T-helper 1 cell treated with Interleukin-12 subunit alpha and Interleukin-12 subunit beta and Interleukin-4 antibody, amounts not matched to agents 30 μg/mL and 1 μg/mL, for 36 hours (primary cell): ENCODE data around the gene KCTD4.

Source experiments
- H3K27ac Mint-ChIP-seq: one replicate; pipeline ENCODE4 v1.8.0; 2021; ENCODE audit warnings: mild to moderate bottlenecking, mixed read lengths
- H3K27me3 Mint-ChIP-seq: one replicate; pipeline ENCODE4 v1.8.0; 2021; ENCODE audit warnings: low read depth, mixed read lengths
- H3K36me3 Mint-ChIP-seq: one replicate; pipeline ENCODE4 v1.8.0; 2021; ENCODE audit warnings: low read depth, mixed read lengths
- H3K4me1 Mint-ChIP-seq: one replicate; pipeline ENCODE4 v1.8.0; 2021; ENCODE audit warnings: low read depth, mixed read lengths
- H3K4me3 Mint-ChIP-seq: one replicate; pipeline ENCODE4 v1.8.0; 2021; ENCODE audit warnings: mild to moderate bottlenecking, moderate library complexity, mixed read lengths
- H3K9me3 Mint-ChIP-seq: one replicate; pipeline ENCODE4 v1.8.0; 2021; ENCODE audit warnings: mixed read lengths

Gene KCTD4

GRCh38 chr13:45178349-45179162 lies 22.3 kb downstream of the KCTD4 start:
- Mint-ChIP-seq H3K4me1 (peaks cover 16% of the 10 kb centered on the region), H3K9me3 (no peaks in the 10 kb centered on the region), H3K4me3 (no peak overlapping the region), H3K36me3 (no peaks in the 10 kb centered on the region), H3K27ac (no peak overlapping the region), H3K27me3 (no peaks in the 10 kb centered on the region)

DNA sequence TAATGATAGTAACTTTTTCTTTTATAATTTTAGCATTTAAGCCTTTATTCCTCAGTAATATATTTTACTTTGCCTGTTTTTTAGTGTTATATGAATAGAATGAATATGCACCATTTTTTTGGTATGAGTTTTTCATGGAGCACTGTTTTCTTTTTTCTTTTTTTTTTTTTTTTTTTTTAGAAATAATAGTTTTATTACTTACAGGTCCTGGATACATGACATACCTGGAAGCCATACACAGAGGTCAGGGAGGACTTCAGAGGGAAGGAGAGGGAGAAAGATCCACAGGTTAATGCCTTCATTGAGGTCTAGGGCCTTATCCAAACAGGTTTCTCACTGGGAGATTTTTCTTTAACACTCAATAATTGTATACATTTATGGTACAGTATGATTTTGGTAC lies 26.4 kb downstream of the KCTD4 start:
- Mint-ChIP-seq H3K27me3 (no peaks in the 10 kb centered on the region), H3K27ac (no peak overlapping the region), H3K9me3 (no peaks in the 10 kb centered on the region), H3K36me3 (peaks cover 6% of the 10 kb centered on the region), H3K4me3 (no peak overlapping the region), H3K4me1 (peaks cover 11% of the 10 kb centered on the region)

DNA sequence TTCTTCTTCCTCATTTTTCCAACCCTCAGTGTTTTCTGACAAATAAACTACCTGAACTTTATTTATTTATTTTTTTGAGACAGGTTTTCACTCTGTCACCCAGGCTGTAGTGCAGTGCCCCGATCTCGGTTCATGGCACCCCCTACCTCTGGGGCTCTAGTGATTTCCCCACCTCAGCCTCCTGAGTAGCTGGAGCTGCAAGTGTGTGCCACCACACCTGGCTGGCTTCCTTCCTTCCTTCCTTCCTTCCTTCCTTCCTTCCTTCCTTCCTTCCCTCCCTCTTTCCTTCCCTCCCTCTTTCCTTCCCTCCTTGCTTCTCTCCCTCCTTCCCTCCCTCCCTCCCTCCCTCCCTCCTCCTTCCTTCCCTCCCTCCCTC lies 32.3 kb downstream of the KCTD4 start:
- Mint-ChIP-seq H3K36me3 (peaks cover 9% of the 10 kb centered on the region), H3K9me3 (no peaks in the 10 kb centered on the region), H3K4me3 (no peak overlapping the region), H3K27ac (no peak overlapping the region), H3K4me1 (peaks cover 2% of the 10 kb centered on the region), H3K27me3 (no peaks in the 10 kb centered on the region)

- Mint-ChIP-seq H3K27ac (no peak overlapping the region), H3K36me3 (peaks cover 8% of the 10 kb centered on the region), H3K4me3 (no peak overlapping the region), H3K27me3 (no peaks in the 10 kb centered on the region), H3K9me3 (no peaks in the 10 kb centered on the region), H3K4me1 (peaks cover 2% of the 10 kb centered on the region)
Observed at GRCh38 chr13:45167611-45168554, 33.0 kb downstream of the KCTD4 start.

DNA sequence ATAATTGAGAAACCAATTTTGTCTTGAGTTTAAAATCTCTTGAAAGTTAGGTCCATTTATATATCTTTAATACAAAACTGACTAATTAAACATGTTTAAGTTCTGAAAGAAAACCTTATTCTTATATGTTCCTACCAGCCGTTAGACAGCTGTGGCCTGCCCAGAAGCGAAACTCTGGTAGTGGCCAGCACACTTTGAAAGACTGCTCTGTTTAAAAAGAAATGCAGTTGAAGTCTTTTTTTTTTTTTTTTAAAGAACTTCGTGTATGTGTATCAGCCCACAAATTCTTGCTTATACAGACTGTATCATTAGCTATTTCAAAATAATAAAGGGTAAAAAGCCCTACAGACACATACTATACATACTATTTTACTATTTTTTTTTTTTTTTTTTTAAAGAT lies 34.0 kb downstream of the KCTD4 start:
- no peak overlapping the region for H3K4me3 Mint-ChIP-seq

GRCh38 chr13:45162821-45163220 lies 38.0 kb downstream of the KCTD4 start:
- Mint-ChIP-seq H3K4me3 (no peak overlapping the region), H3K4me1 (no peaks in the 10 kb centered on the region), H3K9me3 (peaks cover 8% of the 10 kb centered on the region), H3K27me3 (no peaks in the 10 kb centered on the region), H3K36me3 (peaks cover 18% of the 10 kb centered on the region), H3K27ac (no peak overlapping the region)

More for the DNA sequence above, 34.0 kb downstream of the KCTD4 start:
- H3K4me1 Mint-ChIP-seq: peaks cover 2% of the 10 kb centered on the region
- H3K9me3 Mint-ChIP-seq: no peaks in the 10 kb centered on the region
- H3K27me3 Mint-ChIP-seq: no peaks in the 10 kb centered on the region
- no peak overlapping the region for H3K27ac Mint-ChIP-seq
- peaks cover 8% of the 10 kb centered on the region for H3K36me3 Mint-ChIP-seq

DNA sequence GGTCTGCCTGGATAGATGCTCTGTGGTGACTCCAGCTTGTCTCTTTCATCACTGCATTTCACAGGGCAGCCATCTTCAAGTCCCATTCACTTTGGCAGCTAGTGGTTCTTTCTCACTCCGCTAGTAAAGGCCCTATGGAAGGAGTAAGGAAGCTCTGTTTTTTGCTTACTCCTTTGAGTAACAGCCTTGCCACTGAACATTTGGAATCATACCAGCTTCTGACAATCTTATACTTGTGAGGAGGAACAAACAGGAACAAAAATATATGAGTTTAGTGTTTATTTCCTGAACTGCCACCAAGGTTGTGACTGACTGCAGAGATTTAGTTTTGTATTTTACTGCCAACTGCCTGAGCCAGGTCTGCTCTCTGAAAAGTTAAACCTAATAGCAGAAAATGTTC lies 38.7 kb downstream of the KCTD4 start:
- H3K27me3 Mint-ChIP-seq: no peaks in the 10 kb centered on the region
- no peaks in the 10 kb centered on the region for H3K4me1 Mint-ChIP-seq
- no peak overlapping the region for H3K4me3 Mint-ChIP-seq
- no peak overlapping the region for H3K27ac Mint-ChIP-seq
- peaks cover 8% of the 10 kb centered on the region for H3K9me3 Mint-ChIP-seq
- peaks cover 20% of the 10 kb centered on the region for H3K36me3 Mint-ChIP-seq

GRCh38 chr13:45156565-45157361 lies 44.1 kb downstream of the KCTD4 start:
- H3K36me3 Mint-ChIP-seq: peaks cover 31% of the 10 kb centered on the region
- H3K4me3 Mint-ChIP-seq: no peak overlapping the region
- no peaks in the 10 kb centered on the region for H3K27me3 Mint-ChIP-seq
- H3K4me1 Mint-ChIP-seq: no peaks in the 10 kb centered on the region
- H3K27ac Mint-ChIP-seq: no peak overlapping the region
- peaks cover 8% of the 10 kb centered on the region for H3K9me3 Mint-ChIP-seq

DNA sequence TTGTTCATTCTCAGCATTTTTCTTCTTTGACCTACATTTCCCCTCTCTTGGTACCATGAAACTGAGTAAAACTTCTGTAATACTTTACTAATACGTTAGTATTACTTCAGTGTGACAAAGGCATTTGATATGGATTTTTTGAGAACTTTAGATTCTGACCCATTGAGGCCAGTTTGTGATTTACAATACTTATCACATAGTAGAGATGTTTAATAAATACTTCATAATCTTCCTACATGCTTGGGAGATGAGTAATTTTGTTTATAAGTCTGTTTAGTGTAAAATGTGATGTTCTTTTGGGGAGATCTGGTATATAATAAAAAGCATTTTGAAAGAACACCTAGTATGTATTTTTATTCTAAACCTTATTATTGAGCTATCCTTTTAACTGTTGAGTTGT lies 50.9 kb downstream of the KCTD4 start:
- H3K9me3 Mint-ChIP-seq: no peaks in the 10 kb centered on the region
- no peaks in the 10 kb centered on the region for H3K27me3 Mint-ChIP-seq
- no peak overlapping the region for H3K4me3 Mint-ChIP-seq
- no peak overlapping the region for H3K27ac Mint-ChIP-seq
- peaks cover 2% of the 10 kb centered on the region for H3K4me1 Mint-ChIP-seq
- H3K36me3 Mint-ChIP-seq: peaks cover 7% of the 10 kb centered on the region

DNA sequence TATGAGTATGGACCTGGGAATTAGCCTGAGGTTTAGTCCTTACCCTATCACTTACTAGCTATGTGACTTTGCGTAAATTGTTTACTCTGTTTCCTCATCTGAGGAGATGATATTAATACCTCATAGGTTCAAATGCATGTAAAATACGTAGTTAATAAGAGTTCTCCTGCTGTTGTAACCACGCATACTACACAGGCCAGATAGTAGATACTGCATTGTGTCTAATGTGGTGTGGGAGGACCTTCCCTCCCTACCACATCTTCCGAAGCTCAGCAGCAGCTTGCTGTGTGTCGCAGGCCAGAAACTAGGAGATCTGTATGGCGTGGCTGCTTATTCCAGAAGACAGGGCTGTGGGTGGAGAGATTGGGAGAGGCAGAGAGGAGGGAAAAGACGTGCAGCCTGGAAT lies 57.5 kb downstream of the KCTD4 start:
- peaks cover 3% of the 10 kb centered on the region for H3K36me3 Mint-ChIP-seq
- H3K4me1 Mint-ChIP-seq: peaks cover 2% of the 10 kb centered on the region
- H3K27ac Mint-ChIP-seq: no peak overlapping the region
- no peak overlapping the region for H3K4me3 Mint-ChIP-seq
- no peaks in the 10 kb centered on the region for H3K9me3 Mint-ChIP-seq
- H3K27me3 Mint-ChIP-seq: no peaks in the 10 kb centered on the region
